ENCODE data around the gene OAS1.

Gene OAS1

GRCh38 chr12:112937741-112938719, 31.3 kb downstream of the OAS1 start, which contains the start of gene OAS3:
Gene OAS3, plus strand, starts transcription at chr12:112938474. Its CDS starts 57 bp downstream, at chr12:112938531.
- 0 out of 2 replicates have a peak, but pooled peaks have one; percentile 6 for TF ChIP-seq CTCF (conservative IDR thresholded peaks at IDR 0.05)
- H3K27ac ChIP-seq = peak within 1 kb of the TSS; percentile 87

GRCh38 chr12:112938751-112939150, 32.0 kb downstream of the OAS1 start:
- peak overlapping the region; percentile 87 for H3K27ac ChIP-seq
- no peak for TF ChIP-seq CTCF (conservative IDR thresholded peaks at IDR 0.05)

- H3K27ac ChIP-seq = peak overlapping the region; percentile 87; the same call in 1 of the 2 replicates
- TF ChIP-seq CTCF (conservative IDR thresholded peaks at IDR 0.05) = no peak
These were observed 33.1 kb downstream of the OAS1 start for GRCh38 chr12:112939761-112940381.

- H3K27ac ChIP-seq = no peak overlapping the region
- TF ChIP-seq CTCF (conservative IDR thresholded peaks at IDR 0.05) = no peak
These were observed 35.0 kb downstream of the OAS1 start for GRCh38 chr12:112941528-112942335.

- no peak overlapping the region for H3K27ac ChIP-seq
- TF ChIP-seq CTCF (conservative IDR thresholded peaks at IDR 0.05) = no peak
These were observed 35.8 kb downstream of the OAS1 start for GRCh38 chr12:112942572-112942971.

GRCh38 chr12:112944024-112944690, 37.4 kb downstream of the OAS1 start:
- H3K27ac ChIP-seq = no peak overlapping the region
- no peak for TF ChIP-seq CTCF (conservative IDR thresholded peaks at IDR 0.05)

All from VCaP (cell line).